Nephron progenitor cell (in vitro differentiated cells): ENCODE measurements around the gene LDLRAD4.

Experiments
- DNase-seq: peaks from one replicate; pipeline ENCODE4 v3.0.0; 2021
- H3K27ac Mint-ChIP-seq: 2 replicates; pipeline ENCODE4 v1.8.0; 2021; ENCODE audit warnings: mild to moderate bottlenecking, moderate library complexity, mixed read lengths
- H3K27me3 Mint-ChIP-seq: 2 replicates; pipeline ENCODE4 v1.8.0; 2021; ENCODE audit warnings: mild to moderate bottlenecking, low read depth, mixed read lengths; ENCODE audit not compliant: poor library complexity
- H3K36me3 Mint-ChIP-seq: 2 replicates; pipeline ENCODE4 v1.8.0; 2021; ENCODE audit warnings: low read depth, mixed read lengths
- H3K4me1 Mint-ChIP-seq: 2 replicates; pipeline ENCODE4 v1.8.0; 2021; ENCODE audit warnings: mixed read lengths
- H3K4me3 Mint-ChIP-seq: 2 replicates; pipeline ENCODE4 v1.8.0; 2021; ENCODE audit warnings: mild to moderate bottlenecking, moderate library complexity, mixed read lengths
- H3K9me3 Mint-ChIP-seq: 2 replicates; pipeline ENCODE4 v1.8.0; 2021; ENCODE audit warnings: mild to moderate bottlenecking, moderate library complexity, mixed read lengths
- CTCF ChIP-seq: fragments of 200-600 bp; sonication (generic); IDR thresholded peaks from 2 replicates; pipeline ENCODE4 v1.5.0; 2021; ENCODE audit warnings: antibody characterized with exemption

The LDLRAD4 gene

GRCh38 chr18:13420969-13421686, 202.6 kb downstream of the LDLRAD4 start:
- Mint-ChIP-seq H3K9me3 (no peaks in the 10 kb centered on the region), H3K4me3 (no peak overlapping the region), H3K4me1 (no peaks in the 10 kb centered on the region), H3K36me3 (no peaks in the 10 kb centered on the region), H3K27me3 (peaks cover 20% of the 10 kb centered on the region), H3K27ac (no peak overlapping the region)
- no peak for TF ChIP-seq CTCF
- no peak for DNase-seq

GRCh38 chr18:13422541-13423147, 204.1 kb downstream of the LDLRAD4 start:
- no peak for TF ChIP-seq CTCF
- peaks cover 21% of the 10 kb centered on the region for H3K27me3 Mint-ChIP-seq
- H3K4me3 Mint-ChIP-seq, result no peak overlapping the region
- H3K4me1 Mint-ChIP-seq, result peaks cover 4% of the 10 kb centered on the region
- H3K9me3 Mint-ChIP-seq, result no peaks in the 10 kb centered on the region
- DNase-seq, result no peak
- no peak overlapping the region for H3K27ac Mint-ChIP-seq
- H3K36me3 Mint-ChIP-seq, result no peaks in the 10 kb centered on the region

- Mint-ChIP-seq H3K4me3 (no peak overlapping the region), H3K36me3 (no peaks in the 10 kb centered on the region), H3K27ac (no peak overlapping the region), H3K9me3 (no peaks in the 10 kb centered on the region), H3K4me1 (peaks cover 11% of the 10 kb centered on the region), H3K27me3 (peaks cover 21% of the 10 kb centered on the region)
- no peak for TF ChIP-seq CTCF
- no peak for DNase-seq
Measured at GRCh38 chr18:13423352-13423751, 204.8 kb downstream of the LDLRAD4 start.

GRCh38 chr18:13424363-13424762, 205.8 kb downstream of the LDLRAD4 start:
- H3K36me3 Mint-ChIP-seq, result no peaks in the 10 kb centered on the region
- no peaks in the 10 kb centered on the region for H3K9me3 Mint-ChIP-seq
- H3K27ac Mint-ChIP-seq, result no peak overlapping the region

GRCh38 chr18:13425357-13426091, 207.0 kb downstream of the LDLRAD4 start:
- peaks cover 21% of the 10 kb centered on the region for H3K27me3 Mint-ChIP-seq
- H3K9me3 Mint-ChIP-seq, result no peaks in the 10 kb centered on the region
- peaks cover 31% of the 10 kb centered on the region for H3K4me1 Mint-ChIP-seq
- no peak for TF ChIP-seq CTCF
- no peak for DNase-seq
- no peaks in the 10 kb centered on the region for H3K36me3 Mint-ChIP-seq
- no peak overlapping the region for H3K27ac Mint-ChIP-seq
- H3K4me3 Mint-ChIP-seq, result no peak overlapping the region

More at GRCh38 chr18:13424363-13424762, 205.8 kb downstream of the LDLRAD4 start:
- Mint-ChIP-seq H3K4me1 (peaks cover 21% of the 10 kb centered on the region), H3K27me3 (peaks cover 21% of the 10 kb centered on the region), H3K4me3 (no peak overlapping the region)
- TF ChIP-seq CTCF, result no peak
- no peak for DNase-seq
